ENCODE data around the gene GMEB2.
A peak's percentile ranks its signal among the peaks of the same experiment; 100 is the strongest.
"Not testable (repeated sequence)": the region's sequence is repeated elsewhere in the genome, so short reads cannot be mapped to it uniquely, and the experiment has no call there.

GMEB2 gene, protein sequence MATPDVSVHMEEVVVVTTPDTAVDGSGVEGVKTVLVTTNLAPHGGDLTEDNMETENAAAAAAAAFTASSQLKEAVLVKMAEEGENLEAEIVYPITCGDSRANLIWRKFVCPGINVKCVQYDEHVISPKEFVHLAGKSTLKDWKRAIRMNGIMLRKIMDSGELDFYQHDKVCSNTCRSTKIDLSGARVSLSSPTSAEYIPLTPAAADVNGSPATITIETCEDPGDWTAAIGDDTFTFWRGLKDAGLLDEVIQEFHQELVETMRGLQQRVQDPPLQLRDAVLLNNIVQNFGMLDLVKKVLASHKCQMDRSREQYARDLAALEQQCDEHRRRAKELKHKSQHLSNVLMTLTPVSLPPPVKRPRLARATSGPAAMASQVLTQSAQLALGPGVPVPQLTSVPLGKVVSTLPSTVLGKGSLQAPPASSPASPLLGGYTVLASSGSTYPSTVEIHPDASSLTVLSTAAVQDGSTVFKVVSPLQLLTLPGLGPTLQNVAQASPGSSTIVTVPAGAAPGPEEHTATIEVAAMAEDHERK

DNA sequence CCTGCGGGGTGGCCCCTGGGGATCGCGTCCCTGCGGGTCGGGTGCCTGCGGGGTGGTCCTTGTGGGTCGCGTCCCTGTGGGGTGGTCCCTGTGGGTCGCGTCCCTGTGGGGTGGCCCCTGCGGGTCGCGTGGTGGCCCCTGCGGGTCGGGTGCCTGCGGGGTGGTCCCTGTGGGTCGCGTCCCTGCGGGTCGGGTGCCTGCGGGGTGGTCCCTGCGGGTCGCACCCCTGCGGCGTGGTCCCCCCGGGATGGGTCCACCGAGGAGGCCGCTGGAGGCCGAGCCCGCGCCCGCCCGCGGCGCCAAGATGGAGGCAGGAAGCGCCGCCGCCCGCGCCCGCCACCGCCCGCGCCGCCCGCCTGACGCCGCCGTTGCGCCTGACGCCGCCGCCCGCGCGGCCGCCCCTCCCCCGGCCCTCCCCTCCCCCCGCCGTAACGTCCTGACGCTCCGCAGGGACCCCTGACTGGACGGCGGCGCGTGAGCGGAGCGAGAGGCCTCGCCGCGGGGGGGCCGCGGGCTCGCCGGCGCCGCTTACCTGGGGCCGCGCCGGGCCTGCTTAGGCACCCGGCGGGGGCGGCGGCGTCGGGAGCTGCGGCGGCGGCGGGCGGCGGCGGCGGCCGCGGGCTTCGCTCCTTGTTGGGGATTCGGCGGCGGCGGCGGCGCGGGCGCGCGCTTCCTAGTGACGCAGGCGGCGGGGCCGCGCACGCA lies at the start of gene GMEB2:
GMEB2 (minus strand) TSS at position 678 of the 705 bp plus-strand sequence. CDS start 7,704 bp downstream, outside the sequence.
- peak; percentile 73 for DNase-seq

GRCh38 chr20:63675681-63676368 lies 48.9 kb upstream of the GMEB2 start:
- DNase-seq, result no peak

DNA sequence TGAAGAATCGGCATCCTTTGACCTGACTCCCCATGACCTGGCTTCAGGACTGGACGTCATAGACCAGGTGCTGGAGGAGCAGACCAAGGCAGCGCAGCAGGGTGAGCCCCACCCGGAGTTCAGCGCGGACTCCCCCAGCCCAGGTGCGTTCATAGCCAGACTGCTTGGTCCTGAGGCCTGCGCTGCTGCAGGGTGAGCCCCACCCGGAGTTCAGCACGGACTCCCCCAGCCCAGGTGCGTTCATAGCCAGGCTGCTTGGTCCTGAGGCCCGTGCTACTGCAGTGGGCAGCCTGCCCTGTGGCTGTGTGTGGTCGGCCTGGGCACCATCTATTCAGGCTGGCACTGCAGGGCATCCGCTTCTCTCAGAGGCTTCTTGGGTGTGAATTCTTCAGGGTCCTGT lies 47.0 kb upstream of the GMEB2 start:
- no peak for DNase-seq

DNA sequence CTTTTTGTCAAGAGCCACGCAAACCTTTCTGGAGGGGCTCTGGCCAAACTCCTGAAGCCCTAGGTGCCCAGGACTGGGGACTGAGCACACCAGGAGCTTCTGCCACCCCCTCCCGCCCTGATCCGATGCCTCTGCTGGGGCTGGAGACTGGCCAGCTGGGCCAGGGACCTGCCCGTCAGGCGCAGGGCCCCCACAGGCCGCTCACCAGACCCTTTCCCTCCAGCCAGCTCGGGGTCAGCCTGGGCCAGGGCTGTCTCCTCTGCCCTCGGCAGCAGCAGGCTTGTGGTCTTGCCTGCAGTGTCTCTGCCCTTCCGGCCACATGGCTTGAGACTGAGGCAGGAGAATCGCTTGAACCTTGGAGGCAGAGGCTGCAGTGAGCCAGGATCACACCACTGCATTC lies 45.8 kb upstream of the GMEB2 start:
- no peak for DNase-seq

DNA sequence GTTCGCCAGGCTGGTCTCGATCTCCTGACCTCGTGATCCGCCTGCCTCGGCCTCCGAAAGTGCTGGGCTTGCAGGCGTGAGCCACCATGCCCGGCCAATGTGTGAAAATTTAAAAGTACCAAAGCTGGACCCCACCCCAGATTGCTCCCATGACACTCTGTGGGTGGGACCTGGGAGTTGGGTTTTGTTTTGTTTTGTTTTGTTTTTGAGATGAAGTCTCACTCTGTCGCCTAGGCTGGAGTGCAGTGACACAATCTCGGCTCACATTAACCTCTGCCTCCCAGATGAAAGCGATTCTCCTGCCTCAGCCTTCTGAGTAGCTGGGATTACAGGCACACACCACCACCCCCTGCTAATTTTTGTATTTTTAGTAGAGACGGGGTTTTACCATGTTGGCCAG lies 44.8 kb upstream of the GMEB2 start:
- not testable (repeated sequence) for DNase-seq

DNA sequence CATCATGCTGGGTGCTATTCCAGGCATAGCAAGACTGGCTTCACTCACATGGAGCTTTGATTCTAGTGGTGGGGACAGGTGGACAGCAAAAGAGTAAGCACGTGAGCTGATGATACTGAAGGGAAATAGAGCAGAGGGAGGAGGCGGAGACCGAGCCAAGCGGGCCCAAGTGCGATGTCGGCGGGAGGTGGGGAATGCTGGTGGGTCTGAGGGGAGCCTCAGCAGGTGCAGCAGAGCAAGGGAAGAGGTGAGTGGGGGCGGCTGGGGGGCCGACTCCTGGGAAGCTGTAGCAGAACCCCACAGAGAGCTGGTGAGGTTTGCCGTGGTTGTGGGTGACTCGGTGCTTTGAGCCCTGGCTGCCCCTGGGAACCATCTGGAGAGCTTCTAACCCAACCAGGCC lies 41.5 kb upstream of the GMEB2 start:
- no peak for DNase-seq

DNA sequence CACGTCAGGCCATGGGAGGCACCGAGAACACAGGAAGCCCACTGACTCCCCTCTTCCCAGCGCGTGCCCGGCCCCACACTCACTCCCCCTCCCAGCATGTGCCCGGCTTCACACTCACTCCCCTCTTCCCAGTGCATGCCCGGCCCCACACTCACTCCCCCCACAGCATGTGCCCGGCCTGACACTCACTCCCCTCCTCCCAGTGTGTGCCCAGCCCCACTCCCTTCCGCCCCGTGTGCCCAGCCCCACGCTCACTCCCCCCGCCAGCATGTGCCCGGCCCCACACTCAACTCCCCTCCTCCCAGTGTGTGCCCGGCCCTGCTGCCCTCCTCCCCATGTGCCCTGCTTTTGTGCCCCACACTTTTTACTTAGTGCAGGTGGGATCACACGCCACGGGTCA lies 41.0 kb upstream of the GMEB2 start:
- DNase-seq, result no peak

DNA sequence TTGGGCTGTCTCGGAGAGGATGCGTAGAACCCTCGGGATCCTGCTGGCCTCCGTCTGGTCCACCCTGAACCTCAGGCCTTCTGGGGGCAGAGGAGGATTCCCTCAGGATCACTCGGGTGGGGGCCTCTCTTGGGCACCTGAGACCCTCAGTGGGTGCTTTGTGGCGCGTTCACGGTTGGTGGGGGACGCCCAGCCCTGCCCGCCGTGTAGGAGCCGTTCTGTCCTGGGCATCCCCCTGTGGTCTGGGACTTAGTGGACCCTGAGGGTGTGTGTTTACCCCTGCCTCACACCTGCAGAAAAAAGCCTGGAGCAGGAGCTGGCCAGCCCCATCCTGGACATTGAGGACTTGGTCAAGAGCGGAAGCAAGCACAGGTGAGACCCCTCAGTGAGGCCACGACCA lies 38.8 kb upstream of the GMEB2 start:
- DNase-seq, result no peak

GRCh38 chr20:63664861-63665594 lies 38.1 kb upstream of the GMEB2 start:
- no peak for DNase-seq

DNA sequence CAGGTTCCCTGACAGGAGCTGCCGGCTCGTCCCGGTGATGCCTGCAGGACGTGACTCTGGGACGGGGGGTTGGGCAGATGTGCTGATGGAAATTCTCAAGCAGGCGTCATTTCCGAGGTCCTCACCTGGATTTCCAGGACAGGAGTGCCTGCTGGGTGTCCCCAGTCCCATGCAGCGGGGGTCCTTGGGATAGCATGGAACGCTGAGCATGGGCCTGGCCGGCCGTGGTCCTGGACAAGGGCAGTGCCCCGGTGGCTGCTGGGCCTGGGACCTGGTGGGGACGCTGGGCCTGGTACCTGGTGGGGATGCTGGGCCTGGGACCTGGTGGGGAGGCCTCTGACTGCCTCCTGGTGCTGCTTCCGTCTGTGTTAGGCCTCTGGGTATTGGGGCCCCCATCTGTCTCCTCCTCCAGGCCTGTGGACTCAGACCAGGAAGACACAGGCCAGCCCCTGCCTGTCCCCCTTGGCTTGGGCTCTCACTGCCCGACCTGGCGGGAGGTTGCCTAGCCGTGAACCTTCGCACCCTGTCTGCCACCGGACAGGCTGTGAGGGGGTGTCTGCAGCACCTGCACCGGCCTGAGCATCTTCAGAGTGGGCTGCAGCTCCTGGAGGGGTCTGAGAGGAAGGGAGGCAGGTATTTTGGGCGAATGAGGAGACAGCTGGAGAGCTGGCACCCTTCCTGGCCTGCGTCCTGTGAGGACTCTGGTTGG lies 37.4 kb upstream of the GMEB2 start:
- no peak for DNase-seq

DNA sequence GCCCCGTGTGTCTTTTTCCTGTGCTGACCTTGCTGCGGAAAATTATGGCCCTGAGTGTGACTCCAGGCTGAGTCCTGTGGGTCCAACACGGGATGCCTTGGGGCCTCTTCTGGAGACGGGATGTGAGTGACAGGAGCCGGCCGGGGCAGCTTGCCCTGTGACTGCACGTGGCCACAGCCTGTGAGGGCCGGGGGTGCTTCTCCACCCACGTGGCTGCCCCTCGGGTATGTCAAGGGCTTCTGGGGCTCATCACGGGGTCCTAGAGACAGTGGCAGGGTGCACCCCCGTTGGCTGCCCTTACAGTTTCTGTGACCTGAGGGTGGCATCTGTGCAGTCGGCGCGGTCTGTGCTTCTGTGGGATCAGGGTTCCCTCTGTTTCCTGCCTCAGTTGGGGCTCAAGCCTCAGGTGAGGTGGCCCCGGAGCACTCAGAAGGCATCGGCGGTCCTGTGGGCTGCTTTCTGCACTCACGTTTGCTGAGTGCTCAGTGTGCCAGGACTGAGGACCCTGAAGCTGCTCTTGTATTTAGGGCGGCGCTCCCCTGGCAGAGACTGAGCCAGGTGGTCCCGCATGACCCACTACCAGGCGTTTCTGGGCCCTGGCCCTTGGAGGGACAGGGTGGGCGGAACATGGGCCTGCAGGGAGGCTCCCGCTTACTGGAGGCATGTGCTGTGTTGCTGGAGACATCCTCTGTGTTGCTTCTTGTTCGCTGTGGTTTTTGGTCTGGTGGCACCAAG lies 36.6 kb upstream of the GMEB2 start:
- no peak for DNase-seq

GRCh38 chr20:63662813-63663189 lies 35.9 kb upstream of the GMEB2 start:
- DNase-seq, result no peak

DNA sequence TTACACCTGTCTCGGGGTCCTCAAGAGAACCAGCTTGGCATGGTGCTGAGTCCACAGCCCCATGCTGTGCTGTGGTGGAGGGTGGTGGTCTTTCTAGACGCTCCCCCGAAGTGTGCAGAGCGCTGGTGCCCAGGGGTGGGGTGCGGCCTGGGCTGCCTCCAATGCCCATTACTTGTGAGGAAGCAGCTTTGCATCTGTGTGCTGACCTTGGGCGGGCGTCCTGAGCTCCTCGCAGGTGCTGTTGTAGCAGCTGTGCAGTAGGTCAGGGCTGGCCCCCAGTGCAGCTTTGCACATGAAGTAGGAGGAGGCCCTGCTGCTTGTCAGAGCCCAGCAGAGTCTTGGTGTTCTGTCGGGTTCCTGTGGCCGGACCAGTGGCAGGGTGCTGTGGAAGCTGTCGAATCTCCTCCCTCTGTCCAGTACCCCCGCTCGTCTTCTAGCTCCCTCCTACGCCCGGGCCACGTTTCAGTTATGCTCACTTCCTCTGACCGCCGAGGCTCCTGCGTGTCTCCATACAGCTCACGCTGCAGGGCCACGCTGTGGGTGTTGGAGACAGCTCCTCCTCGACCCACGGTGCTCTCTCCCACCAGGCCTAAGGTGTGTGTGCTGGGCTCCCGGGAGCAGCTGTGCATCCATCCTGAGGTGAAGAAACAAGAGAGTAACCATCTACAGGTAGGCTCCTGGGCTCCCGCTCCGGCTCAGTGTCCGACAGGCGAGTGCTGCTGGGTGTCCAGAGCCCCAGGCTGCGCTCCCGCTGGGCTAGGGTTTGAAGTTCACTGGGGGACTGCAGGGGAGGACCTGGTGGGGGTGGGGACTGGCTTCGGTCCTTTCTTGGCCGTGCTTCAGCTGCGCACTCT lies 35.3 kb upstream of the GMEB2 start:
- no peak for DNase-seq

DNA sequence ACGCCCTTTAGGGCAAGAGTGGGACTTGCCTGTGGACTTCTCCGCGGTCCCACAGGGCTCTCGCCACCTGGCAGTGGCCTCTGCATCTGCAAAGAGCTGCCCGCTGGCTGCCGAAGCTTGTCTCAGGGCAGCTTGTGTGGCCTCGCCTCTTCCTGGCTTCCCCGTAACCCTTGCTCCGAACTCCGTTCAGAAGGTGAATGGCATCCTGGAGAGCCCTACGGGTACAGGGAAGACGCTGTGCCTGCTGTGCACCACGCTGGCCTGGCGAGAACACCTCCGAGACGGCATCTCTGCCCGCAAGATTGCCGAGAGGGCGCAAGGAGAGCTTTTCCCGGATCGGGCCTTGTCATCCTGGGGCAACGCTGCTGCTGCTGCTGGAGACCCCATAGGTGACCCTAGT lies 34.2 kb upstream of the GMEB2 start:
- DNase-seq, result no peak

DNA sequence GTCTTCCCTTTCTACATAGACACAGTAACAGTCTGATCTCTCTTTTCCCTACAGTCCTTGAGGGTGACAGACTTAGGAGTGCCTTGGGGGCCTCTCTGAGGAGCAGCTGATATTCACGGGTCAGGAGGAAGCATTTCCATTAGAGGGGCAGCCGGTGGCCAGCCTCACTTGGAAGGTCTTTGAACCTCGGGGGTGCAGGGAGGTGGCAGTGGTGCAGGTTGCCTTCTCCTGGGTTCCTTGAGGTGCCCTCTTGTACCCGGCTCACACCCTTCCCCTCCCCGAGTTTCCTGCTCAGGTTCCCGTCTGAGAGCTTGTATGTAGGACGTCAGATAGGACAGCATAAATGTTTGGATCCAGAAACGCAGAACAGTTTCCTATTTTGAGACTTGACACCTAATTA lies 33.7 kb upstream of the GMEB2 start:
- DNase-seq, result no peak

DNA sequence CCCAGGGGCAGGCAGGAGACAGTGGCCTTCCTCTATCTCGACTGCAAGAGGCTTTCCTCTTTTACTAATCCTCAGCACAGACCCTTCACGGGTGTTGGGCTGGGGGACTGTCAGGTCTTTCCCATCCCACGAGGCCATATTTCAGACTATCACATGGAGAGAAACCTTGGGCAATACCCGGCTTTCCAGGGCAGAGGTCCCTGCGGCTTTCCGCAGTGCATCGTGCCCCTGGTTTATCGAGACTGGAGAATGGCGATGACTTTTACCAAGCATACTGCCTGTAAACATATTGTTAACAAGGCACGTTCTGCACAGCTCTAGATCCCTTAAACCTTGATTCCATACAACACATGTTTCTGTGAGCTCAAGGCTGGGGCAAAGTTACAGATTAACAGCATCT lies 33.3 kb upstream of the GMEB2 start:
- not testable (repeated sequence) for DNase-seq

- no peak for DNase-seq
Observed at GRCh38 chr20:63659370-63659769, 32.5 kb upstream of the GMEB2 start.

DNA sequence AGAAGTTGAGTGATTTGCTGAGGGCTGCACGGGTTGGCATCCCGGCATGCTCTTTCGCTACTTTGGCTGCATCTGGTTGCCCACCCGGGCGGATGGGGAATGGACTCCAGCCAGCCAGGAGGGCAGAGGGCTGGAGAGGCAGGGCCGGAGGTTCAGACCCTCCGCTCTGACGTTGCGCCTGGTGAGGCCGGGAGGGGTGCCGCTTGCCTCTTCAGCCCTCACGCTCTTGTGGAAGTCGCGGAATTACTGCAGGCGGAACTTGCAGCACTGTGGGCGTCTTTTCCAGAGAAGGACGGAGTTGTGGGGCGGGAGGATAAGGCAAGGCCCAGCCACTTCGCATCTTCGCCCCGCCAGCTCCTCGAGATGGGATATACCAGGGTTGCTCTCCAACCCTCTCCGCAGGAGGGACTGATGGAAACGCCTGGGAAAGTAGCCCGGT lies 31.9 kb upstream of the GMEB2 start:
- peak; percentile 28 for DNase-seq

DNA sequence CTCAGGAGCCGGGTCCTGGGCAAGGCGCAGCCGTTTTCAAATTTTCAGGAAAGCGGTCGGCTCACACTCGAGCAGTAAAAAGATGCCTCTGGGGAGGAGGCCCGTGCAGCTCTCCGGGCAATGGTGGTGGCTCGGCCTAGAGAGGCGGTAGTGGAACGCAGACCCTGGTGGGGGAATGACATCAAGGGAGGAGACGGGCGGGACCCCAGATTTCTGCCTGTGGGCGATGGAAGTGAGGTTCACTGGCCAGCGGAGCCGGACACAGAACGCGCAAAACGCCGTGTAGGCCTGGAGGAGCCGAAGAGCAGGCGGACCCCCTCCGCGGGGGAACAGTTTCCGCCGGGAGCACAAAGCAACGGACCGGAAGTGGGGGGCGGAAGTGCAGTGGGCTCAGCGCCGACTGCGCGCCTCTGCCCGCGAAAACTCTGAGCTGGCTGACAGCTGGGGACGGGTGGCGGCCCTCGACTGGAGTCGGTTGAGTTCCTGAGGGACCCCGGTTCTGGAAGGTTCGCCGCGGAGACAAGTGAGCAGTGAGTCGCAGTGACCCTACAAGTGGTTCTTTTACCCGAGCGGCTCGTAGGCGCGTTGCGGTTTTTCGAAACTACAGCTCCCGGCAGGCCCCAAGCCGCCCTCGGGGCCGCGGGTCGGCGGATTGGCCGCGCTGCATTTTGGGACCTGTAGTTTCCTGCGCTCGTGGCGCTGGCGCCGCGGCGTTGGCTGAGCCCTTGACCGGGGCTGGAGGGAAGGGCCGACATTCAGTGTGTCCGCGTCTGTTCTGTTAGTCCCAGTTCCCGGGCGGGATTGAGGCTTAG lies 31.2 kb upstream of the GMEB2 start, which contains the start of gene RTEL1:
RTEL1 (plus strand) TSS at position 376 of the 812 bp plus-strand sequence. CDS start 1,091 bp downstream, outside the sequence.
- DNase-seq, result peak; percentile 89
